Skeletal muscle cell (primary cell): Measurements from ENCODE around the gene CLASRP.

Experiments used
- DNase-seq: peaks from one replicate; pipeline ENCODE4 v3.0.0-alpha.2; 2010; ENCODE audit warnings: low read depth
- H3K4me3 ChIP-seq: 2 replicates; pipeline ENCODE4 v1.5.1; 2011; ENCODE audit warnings: low read depth, mild to moderate bottlenecking, control low read depth, low read length, moderate library complexity

The CLASRP gene

DNA sequence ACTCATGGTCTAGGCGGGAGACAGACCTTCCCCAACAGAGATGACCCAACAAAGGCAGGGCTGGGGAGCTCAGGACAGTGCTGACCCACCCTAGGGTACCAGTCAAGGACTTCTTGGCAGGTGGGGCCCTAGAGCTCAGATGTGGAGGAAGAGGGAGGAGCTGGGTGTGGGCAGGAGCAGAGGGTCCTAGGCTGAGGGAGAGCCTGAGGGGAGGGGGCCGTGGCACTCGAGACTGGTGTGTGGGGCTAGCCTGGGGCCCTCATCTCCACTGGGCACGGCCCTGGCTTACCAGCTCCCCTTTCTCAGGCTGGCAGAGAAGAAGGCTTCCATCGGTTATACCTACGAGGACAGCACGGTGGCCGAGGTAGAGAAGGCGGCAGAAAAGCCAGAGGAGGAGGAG, 18.6 kb downstream of the CLASRP start:
- no peak for DNase-seq
- no peak overlapping the region for H3K4me3 ChIP-seq

DNA sequence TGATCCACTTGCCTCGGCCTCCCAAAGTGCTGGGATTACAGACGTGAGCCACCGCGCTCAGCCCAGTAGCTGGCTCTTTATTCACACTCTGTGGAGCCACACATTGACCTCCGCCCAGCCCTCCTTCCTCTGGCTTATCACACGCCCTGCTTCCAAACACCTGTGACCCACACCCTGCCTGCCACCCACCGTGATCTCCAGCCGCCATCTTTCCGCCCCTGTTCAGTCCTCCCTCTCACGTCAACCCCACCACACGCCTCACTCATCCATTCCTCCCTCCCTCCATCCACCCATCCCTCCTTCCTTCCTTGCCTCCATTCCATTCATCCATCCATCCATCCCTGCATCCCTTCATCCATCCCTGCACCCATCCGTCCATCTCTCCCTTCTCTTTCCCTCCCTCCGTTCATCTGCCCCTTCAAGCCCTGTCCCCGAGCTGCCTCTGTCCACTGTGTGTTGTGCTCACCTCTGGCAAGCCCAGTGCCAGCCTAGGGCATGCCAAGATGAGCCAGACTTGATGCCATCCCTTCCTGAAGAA, 19.8 kb downstream of the CLASRP start:
- H3K4me3 ChIP-seq: no peak overlapping the region
- DNase-seq: no peak

DNA sequence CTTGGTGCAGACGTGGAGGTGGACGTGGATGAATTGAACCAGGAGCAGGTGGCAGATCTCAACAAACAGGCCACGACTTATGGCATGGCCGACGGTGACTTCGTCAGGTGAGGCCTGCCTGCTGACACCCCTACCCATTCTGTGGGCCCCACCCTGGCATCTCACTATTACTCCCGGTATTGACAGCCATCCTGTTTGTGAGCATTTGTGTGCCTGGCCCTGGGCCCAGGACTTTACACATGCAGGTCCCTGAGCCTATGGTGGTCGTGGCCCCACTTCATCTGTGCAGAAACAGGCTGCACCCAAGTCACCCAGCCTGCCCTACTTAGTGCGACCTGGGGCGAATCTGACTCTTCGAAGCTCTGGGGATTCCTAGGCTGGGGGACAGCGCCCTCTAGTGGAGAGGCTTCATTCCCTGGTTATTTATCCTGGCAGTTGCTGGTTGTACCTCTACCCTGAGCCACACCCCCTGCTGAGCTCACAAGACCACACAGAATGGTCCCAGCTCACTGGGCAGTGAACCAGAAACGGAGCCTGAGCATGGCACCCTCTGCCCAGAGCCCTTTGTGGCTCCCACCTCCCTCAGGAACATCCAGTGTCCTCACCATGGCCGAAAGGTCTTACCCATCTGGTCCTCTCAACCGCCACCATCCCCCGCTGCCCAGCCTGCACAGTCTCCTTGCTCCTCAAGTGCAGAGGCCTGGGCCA, 20.6 kb downstream of the CLASRP start:
- DNase-seq: no peak
- H3K4me3 ChIP-seq: no peak overlapping the region

DNA sequence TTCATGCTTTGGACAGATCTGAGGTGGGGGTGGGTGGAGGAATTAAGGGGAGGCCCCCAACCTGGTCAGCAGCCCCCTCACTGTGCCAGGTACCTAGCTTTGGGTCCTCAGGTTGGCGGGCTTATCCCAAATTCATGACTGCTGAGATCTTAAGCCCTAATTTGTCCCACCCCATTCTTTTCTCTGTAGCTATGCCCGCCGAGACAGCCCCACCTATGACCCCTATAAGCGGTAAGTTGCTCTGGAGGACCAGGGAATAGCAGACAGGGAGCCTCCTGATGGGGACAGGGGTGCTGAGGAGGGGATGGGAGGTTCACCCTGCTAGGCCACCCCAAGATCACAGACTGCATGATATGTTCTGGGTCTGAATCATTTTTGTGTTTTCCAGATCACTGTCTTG, 23.1 kb downstream of the CLASRP start:
- no peak for DNase-seq
- H3K4me3 ChIP-seq: no peak overlapping the region

DNA sequence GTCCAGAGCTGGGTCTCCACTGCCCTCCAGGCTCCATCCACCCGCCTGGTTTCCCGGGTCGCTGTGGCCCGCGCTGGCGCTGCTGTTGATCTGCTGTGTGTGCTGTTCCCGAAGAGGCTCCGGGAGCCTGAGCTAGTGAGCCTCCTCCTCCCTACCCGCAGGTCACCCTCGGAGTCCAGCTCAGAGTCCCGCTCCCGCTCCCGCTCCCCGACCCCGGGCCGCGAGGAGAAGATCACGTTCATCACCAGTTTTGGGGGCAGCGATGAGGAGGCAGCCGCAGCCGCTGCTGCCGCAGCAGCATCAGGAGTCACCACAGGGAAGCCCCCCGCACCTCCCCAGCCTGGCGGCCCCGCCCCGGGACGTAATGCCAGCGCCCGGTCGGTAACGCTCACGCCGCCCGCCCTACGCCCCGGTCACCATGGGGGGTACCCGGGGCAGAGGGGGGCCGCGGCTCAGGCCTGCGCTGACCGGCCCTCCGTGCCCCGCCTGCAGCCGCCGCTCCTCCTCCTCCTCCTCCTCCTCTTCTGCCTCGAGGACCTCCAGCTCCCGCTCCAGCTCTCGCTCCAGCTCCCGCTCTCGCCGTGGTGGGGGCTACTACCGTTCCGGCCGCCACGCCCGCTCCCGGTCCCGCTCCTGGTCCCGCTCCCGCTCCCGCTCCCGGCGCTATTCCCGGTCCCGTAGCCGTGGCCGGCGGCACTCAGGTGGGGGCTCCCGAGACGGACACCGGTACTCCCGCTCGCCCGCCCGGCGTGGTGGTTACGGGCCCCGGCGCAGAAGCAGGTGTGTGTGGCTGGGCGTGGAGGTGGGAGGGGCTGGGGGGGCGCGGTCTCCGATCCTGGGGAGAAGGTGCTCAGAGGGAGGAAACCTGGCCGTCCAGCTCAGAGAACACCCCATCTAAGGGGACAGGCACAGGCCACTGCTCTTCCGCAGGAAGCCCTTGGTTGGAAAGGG, 25.3 kb downstream of the CLASRP start:
- no peak for DNase-seq
- H3K4me3 ChIP-seq: no peak overlapping the region

DNA sequence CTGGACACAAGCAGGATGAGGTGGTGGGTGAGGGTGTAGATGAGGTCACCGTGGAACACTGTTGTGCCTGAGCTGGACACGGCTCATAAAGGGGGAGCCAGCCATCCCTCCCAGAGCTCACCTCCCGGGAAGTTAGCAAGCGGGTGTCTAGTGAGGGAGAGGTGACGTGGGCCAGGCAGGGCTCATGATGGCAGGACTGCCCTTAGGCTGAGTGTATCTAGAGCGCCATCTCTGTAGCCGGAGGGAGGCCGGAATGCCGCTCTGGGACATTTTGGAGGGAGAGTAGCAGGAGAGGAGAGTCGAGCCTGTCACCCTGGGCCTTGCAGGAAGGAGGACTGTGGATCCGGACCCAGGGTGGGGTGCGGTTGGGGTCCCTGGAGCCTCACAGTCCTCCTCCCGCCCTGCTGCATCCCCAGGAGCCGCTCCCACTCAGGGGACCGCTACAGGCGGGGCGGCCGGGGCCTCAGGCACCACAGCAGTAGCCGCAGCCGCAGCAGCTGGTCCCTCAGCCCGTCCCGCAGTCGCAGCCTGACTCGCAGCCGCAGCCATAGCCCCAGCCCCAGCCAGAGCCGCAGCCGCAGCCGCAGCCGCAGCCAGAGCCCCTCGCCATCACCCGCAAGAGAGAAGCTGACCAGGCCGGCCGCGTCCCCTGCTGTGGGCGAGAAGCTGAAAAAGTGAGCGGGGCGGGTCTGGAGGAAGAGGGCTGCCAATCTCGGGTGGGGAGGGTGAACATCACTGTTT, 28.2 kb downstream of the CLASRP start:
- H3K4me3 ChIP-seq: no peak overlapping the region
- DNase-seq: no peak

DNA sequence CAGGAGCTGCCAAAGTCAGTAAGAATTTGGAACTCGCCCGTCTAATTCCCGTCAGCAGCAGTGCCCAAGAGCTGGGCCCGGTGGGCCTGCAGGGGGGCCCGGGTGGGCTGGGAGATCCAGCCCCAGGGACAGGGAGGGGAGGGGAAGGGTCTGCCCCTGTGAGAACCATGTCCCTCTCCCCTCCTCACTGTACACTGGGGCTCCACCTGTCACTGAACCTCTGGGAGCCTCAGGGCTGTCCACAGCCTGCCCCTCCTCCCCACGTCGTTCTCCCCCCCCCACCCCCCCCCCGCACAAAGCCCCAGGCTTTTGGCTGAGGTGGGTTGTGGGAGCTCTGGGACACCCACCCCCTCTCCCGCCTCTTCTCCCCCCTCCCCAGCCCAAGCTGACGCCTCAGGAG, 29.2 kb downstream of the CLASRP start:
- H3K4me3 ChIP-seq: no peak overlapping the region
- DNase-seq: no peak

DNA sequence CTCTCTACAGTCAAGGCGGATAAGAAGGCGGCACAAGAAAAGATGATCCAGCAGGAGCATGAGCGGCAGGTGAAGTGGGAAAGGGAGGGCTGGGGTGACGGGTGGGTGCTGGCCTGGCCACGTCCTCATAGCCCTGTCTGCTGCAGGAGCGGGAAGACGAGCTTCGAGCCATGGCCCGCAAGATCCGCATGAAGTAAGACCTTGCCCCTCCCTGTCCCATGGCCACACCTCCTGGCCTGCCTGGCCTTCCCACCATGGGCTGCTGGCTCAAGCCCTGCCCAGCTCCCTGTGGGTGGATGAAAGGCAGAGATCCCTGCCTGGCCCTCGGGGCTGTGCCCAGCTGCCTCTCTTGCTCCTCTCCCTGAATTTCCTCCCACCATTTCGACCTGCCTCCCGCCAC, 30.2 kb downstream of the CLASRP start:
- H3K4me3 ChIP-seq: no peak overlapping the region
- DNase-seq: no peak

DNA sequence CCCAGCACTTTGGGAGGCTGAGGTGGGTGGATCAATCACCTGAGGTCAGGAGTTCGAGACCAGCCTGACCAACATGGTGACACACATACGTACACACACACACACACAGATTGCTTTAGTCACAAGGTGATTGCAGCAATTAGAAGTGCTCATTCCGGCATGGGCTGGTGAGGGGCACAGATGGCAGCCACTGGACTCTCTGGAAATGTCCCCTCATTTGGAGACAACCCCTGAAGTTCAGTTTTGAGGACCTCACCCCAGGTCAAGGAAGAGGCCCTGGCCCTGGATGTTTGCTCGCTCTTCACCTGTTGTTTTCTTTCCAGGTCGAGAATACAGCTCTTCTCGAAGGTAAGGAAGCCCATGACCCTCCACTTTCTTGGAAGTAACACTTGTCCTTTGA, 31.4 kb downstream of the CLASRP start:
- DNase-seq: no peak
- no peak overlapping the region for H3K4me3 ChIP-seq

DNA sequence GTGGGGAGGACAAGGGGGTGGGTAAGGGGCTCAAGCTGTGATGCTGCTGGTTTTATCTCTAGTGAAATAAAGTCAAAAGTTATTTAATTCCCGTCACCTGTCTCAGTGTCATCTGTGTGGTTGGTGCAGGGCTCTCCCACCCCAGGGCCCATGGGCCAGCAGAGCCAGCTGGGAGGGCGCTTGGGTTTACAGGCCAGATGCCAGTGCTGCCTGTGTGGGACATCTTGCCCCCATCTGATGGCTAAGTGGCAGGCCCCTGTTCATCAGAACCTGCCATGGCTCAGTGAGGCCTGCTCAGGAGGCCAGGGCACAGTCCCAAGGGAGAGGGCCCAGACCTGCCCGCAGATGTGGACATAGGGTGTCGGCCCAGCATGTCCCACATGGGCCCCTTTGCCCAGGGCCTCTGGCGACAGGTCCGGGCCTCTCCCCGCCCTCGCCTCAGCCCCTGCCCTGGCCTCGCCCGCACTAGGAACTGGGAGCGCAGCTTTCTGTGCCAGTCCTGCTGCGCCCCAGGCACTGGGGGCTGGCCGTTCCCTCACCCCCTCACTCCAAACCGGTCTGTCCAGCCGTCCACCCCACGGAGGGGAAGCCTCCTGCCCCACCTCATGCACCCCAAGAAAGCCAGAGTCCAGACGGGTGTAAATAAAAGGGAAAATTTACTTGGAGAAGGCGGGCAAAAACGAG, 32.2 kb downstream of the CLASRP start:
- no peak overlapping the region for H3K4me3 ChIP-seq
- no peak for DNase-seq

DNA sequence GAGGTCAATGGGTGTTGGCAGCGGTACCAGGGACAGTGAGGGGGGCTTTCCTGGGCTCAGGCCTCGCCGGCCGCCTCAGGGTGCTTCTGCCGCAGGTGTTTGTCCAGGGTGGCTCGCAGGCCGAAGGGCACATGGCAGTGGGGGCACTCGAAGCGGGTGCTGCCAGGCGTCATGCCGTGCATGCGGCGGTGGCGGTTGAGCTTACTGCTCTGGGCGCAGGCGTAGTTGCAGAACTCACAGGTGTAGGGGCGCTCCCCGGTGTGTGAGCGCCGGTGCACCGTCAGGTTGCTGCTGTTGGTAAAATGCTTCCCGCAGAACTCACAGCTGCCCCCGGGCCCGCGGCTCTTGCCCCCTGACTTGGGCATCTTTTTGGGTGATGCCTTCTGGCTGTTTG, 32.7 kb downstream of the CLASRP start:
- no peak for DNase-seq
- no peak overlapping the region for H3K4me3 ChIP-seq

DNA sequence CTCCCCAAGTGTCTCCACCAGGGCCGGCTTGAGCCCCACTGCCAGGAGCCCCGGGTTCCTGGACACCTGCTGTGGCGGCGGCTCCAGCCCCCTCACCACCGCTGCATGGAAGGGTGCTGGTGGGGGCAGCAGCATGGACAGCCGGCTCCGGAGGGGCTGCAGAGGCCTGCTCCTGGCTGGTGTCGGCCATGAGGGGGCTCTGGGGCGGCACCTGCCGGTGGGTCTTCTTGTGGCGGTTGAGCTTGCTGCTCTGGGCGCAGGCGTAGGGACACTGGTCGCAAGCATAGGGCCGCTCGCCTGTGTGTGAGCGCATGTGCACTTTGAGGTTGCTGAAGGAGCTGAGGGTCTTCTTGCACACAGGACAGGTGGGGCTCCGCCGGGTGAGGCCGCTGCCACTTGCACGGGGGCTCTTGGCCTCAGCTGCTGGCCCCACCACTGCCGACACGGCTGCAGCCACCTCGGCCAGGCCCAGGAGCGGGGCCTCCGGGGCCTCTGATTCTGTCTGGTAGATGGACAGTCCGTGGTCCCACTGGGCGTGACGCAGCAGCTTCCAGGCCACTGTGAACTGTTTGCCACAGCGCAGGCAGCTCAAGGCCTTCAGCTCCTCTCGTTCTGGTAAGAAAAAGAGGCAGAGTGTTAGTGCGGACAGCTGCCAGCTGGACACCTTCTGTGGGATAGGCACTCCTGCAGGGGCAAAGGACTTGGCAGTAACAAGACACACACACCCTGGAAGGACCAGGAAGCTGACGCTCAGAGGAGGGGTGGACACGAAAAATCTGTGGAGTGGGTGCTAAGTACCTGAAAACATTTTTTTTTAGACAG, 33.3 kb downstream of the CLASRP start:
- DNase-seq: no peak

DNA sequence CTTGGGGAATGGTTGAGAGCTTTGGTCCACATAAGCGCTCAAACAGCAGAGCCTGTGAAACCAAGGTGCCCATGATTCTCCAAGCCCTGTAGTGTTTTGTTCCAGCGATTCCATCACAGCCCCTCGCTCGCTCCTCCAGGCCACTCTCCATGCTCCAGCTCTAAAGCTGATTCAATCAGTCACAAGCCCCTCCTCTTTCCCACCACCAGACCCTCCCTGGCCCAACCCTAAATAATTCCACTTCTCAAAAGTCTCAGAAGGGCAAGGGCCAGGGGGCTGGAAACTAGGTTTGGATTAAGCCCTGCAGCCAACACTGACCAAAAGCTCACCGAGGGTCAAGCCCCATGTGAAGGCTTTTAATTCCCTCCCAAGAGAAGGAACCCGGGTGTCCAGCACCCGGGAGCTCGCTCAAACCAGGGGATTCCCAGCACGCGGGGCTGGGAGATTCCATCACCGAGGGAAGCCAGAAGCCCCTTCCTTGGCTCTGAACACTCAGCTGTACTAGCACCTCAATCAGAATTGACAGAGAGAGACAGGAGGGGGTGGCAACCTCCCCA, 36.0 kb downstream of the CLASRP start:
- no peak for DNase-seq
- H3K4me3 ChIP-seq: peak overlapping the region; percentile 14

More for the DNA sequence above, 33.3 kb downstream of the CLASRP start:
- H3K4me3 ChIP-seq: no peak overlapping the region

DNA sequence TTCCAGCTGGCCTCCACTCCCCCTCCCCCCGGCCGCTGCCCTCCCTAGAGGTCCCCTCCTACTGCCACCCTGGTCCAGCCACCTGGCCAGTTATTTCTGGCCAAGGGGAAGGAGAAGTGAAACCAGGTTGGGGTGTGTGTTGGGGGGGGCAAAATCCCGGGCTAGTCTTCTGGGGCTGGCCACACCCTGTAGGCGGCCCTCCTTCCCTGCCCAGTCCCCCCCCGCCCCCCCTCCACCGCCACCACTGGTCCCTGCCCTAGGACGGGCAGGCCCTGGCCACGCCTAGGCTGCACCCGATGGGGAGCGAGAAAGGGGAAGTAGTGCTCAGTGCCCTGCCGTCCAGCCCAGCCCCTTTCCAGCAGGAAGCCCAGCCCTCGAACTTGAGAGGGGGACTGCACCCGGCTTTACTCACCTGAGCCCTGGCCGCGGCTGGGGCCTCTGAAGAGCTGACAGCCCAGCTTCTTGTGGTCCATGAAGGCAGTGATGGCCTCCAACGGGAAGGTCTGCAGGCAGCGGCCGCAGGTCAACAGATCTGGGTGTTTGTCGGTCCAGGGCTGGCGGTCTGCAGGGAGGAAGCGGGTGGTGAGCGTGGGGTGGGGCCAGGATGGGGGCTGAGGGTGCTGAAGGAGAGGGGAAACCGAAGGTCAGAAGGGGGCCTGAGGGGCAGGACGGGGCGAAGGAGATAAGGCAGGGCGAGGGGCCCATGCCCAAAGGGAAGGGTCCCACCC, 36.6 kb downstream of the CLASRP start:
- H3K4me3 ChIP-seq: peak overlapping the region; percentile 47

DNA sequence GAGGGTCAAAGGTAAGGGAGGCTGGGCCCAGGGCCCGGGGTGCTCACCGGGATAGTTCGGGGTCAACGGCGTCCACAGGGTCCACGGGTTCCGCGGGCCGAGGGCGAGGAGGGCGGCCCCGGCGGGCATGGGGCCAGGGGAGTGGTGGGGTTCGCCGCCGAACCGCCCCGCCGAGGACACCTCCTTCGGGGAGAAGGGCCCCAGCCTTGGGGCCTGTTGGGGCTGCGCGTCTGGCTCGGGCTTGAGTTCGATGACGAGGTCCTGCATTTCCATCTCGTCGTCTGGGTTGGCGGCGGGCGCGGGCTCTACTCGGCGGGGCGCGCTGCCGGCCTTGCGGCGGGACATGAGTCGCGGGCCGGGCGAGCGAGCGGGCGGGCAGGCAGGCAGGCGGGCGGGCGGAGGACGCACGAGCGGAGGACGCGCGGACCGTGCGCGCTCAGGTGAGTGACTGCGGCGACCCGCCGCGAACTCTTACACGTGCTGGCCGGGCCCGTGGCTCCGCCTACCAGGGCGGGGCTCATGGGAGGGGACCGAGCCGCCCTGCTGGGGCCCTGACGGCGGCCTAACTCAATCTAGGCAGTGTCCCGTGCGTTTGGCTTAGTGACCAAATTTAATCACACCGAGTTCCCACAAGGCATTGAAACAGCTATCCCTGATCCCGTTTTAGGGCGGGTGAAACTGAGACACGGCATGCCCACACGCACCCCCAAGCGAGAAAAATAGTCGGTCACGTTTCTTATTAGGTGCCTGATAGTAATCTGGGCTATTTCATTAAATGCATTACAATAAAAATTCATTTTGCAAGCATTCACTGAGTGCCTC, 37.4 kb downstream of the CLASRP start, which contains the start of gene ZNF296:
Gene ZNF296, minus strand, starts transcription at position 450 of the 822 bp plus-strand sequence. Its CDS starts 105 bp downstream, at position 345.
- peak within 1 kb of the TSS; percentile 47 for H3K4me3 ChIP-seq
- no peak for DNase-seq

More for the DNA sequence above, 36.6 kb downstream of the CLASRP start:
- no peak for DNase-seq

DNA sequence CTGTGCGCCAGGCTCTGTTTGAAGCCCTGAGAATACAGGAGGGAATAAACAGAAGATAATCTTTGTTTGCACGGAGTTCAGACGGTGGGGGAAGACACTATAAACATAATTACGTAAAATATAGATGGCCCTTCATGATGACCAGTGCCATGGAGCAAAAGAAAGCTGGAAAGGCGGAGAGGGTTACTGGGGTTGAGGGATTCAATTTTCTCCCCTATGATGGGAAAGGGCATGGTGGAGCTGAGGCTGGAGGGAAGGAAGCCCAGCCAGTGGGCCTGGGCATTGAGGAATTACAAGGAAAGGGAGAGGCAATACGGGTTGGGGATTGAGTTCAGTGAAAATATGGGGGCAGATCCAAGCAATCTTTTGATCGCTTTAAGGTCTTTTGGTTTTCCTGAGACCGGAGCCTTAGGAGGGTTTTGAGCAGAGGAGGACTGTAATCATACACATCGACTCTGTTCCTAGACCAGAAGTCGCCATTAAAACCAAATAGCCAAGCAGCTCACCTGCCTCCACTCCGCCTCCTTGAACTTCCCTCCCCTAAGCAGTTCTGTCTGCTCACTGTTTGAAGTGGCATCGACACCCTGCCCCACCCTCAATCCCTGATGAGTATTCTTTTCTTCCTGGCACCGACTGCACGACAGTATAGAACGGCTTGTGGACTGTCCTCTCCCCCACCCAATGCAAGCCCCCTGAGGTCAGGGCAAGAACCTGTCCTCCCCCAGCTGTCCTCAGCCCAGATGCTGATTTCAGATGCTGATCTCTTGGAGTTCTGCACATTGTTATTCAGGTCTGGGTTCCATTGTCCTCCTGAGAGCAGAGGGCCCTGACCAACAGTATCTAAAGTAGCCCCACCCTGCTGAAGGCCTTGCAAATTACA, 38.2 kb downstream of the CLASRP start:
- DNase-seq: no peak
- peak overlapping the region; percentile 47 for H3K4me3 ChIP-seq
